A673 (cell line): ENCODE results near the gene ZNFX1. TPM values are rescaled to one million over a fixed set of nuclear protein-coding genes. Genes with fewer than 3 reads are reported as not detected.
"Not testable (repeated sequence)": the region's sequence is repeated elsewhere in the genome, so short reads cannot be mapped to it uniquely, and the experiment has no call there.

ENCODE experiments used
- BruUV-seq: library from RNA; stranded (reverse); fragments of 400-500 nt; replicated peaks from 2 replicates; lab custom pipeline; 2021; lab: Mats Ljungman, UMichigan
- CTCF ChIA-PET: fragments of 300-600 bp; sonication (Branson Sonifier 250); formaldehyde crosslinking; loops from one replicate; lab custom pipeline; 2022; ENCODE audit warnings: antibody characterized with exemption; lab: Charles Lee
- POLR2A ChIA-PET: fragments of 300-600 bp; sonication (Branson Sonifier 250); formaldehyde crosslinking; loops from one replicate; lab custom pipeline; 2022; ENCODE audit warnings: antibody characterized with exemption; ENCODE audit not compliant: low non-redundant PET; lab: Charles Lee
- DNase-seq: peaks from one replicate; pipeline ENCODE4 v3.0.0-alpha.2; 2015; ENCODE audit warnings: low spot score
- H3K27ac ChIP-seq: fragments of 200-600 bp; sonication (generic); 2 replicates; pipeline ENCODE4 v1.5.1; 2016; ENCODE audit warnings: mixed run types, low read depth, mild to moderate bottlenecking, mixed read lengths, antibody characterized with exemption, low read length; ENCODE audit not compliant: poor library complexity, severe bottlenecking
- H3K27me3 ChIP-seq: fragments of 200-600 bp; sonication (generic); replicated peaks from 2 replicates; pipeline ENCODE4 v1.6.1; 2017; ENCODE audit warnings: mixed run types, low read depth, mild to moderate bottlenecking, mixed read lengths, antibody characterized with exemption, low read length; ENCODE audit not compliant: insufficient read depth, poor library complexity
- H3K36me3 ChIP-seq: fragments of 200-600 bp; sonication (generic); 2 replicates; pipeline ENCODE4 v1.6.1; 2016; ENCODE audit warnings: mixed run types, mild to moderate bottlenecking, mixed read lengths, antibody characterized with exemption, low read length; ENCODE audit not compliant: insufficient read depth, poor library complexity, severe bottlenecking
- H3K4me1 ChIP-seq: fragments of 200-600 bp; sonication (generic); 2 replicates; pipeline ENCODE4 v1.6.1; 2017; ENCODE audit warnings: mixed run types, mild to moderate bottlenecking, mixed read lengths, antibody characterized with exemption, low read length; ENCODE audit not compliant: insufficient read depth, poor library complexity, severe bottlenecking
- H3K4me3 ChIP-seq: fragments of 200-600 bp; sonication (generic); 2 replicates; pipeline ENCODE4 v1.5.1; 2016; ENCODE audit warnings: low read depth, mixed run types, mild to moderate bottlenecking, mixed read lengths, low read length; ENCODE audit not compliant: poor library complexity, severe bottlenecking
- H3K9me3 ChIP-seq: fragments of 200-600 bp; sonication (generic); 2 replicates; pipeline ENCODE4 v1.6.1; 2016; ENCODE audit warnings: mixed run types, low read depth, mild to moderate bottlenecking, mixed read lengths, antibody characterized with exemption, low read length; ENCODE audit not compliant: poor library complexity, severe bottlenecking
- EZH2 ChIP-seq: fragments of 200-600 bp; sonication (generic); IDR thresholded peaks from 2 replicates; pipeline ENCODE4 v1.6.1; 2017; ENCODE audit warnings: borderline replicate concordance, low read depth, mild to moderate bottlenecking, mixed read lengths, antibody characterized with exemption, low read length; ENCODE audit not compliant: poor library complexity, severe bottlenecking
- intact Hi-C: fragments of 100-400 bp; cut with micrococcal nuclease; formaldehyde crosslinking; loops from one replicate; pipeline ENCODE4 v1.10.0; 2022; ENCODE audit not compliant: unreplicated experiment
- total RNA-seq: library from RNA; stranded (reverse); gene quantifications from 2 replicates; pipeline ENCODE4 v1.2.3, GENCODE V29; 2021
- TF ChIP-seq, protein P1 (sequence below): fragments of 300-800, 200-600 bp; sonication (generic); conservative IDR thresholded peaks from 2 replicates; pipeline ENCODE4 v1.5.1; 2017; ENCODE audit warnings: low read depth, mild to moderate bottlenecking, antibody characterized with exemption, low read length, moderate library complexity, mixed read lengths

The ZNFX1 gene
- total RNA-seq, 1 experiment from 2014 or later, result 19.0 TPM

DNA sequence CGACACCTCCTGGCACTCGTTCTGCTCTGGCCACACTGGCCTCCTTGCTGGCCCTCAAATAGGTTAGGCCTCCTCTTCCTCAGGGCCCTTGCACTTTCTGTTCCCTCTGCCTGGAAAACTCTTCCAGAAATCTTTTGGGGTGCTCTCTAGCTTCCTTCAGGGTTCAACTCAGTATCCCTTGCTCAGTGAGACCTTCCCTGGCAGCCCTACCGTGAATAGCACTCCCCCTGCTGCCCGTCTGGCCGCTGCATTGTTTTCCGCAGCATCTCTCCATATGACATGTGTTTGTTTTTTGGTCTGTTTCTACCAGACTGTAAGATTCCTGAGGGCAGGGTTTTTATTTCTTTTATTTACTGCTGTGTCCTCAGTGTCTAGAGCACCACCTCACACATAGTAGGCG, 52.0 kb downstream of the ZNFX1 start:
- intact Hi-C loops, result no loop called here
- Histone ChIP-seq H3K4me3 (no peak overlapping the region), H3K4me1 (no peaks in the 10 kb centered on the region), H3K9me3 (no peaks in the 10 kb centered on the region), H3K27ac (no peak overlapping the region), H3K36me3 (peaks cover 71% of the 10 kb centered on the region), H3K27me3 (no peaks in the 10 kb centered on the region)
- CTCF ChIA-PET, result no interaction called here
- BruUV-seq, result no TSS peak
- DNase-seq, result no peak
- POLR2A ChIA-PET, result no interaction called here
- TF ChIP-seq EZH2, result no peak

- intact Hi-C loops, result no loop called here
- POLR2A ChIA-PET, result interaction anchor here (0.6 kb wide), 1 partner anchor 26 kb away, joined by 5 read pairs; no protein-coding TSS in a partner anchor
- Histone ChIP-seq H3K4me1 (peaks cover 13% of the 10 kb centered on the region), H3K9me3 (no peaks in the 10 kb centered on the region), H3K4me3 (peak overlapping the region; percentile 75), H3K36me3 (peaks cover 31% of the 10 kb centered on the region), H3K27me3 (no peaks in the 10 kb centered on the region), H3K27ac (peak overlapping the region; percentile 79)
- BruUV-seq, result no TSS peak
- CTCF ChIA-PET, result no interaction called here
- TF ChIP-seq, protein P1, sequence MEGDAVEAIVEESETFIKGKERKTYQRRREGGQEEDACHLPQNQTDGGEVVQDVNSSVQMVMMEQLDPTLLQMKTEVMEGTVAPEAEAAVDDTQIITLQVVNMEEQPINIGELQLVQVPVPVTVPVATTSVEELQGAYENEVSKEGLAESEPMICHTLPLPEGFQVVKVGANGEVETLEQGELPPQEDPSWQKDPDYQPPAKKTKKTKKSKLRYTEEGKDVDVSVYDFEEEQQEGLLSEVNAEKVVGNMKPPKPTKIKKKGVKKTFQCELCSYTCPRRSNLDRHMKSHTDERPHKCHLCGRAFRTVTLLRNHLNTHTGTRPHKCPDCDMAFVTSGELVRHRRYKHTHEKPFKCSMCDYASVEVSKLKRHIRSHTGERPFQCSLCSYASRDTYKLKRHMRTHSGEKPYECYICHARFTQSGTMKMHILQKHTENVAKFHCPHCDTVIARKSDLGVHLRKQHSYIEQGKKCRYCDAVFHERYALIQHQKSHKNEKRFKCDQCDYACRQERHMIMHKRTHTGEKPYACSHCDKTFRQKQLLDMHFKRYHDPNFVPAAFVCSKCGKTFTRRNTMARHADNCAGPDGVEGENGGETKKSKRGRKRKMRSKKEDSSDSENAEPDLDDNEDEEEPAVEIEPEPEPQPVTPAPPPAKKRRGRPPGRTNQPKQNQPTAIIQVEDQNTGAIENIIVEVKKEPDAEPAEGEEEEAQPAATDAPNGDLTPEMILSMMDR, result no peak
- no peak for TF ChIP-seq EZH2
- DNase-seq, result no peak
Observed at GRCh38 chr20:49219924-49220831, 57.7 kb downstream of the ZNFX1 start.

DNA sequence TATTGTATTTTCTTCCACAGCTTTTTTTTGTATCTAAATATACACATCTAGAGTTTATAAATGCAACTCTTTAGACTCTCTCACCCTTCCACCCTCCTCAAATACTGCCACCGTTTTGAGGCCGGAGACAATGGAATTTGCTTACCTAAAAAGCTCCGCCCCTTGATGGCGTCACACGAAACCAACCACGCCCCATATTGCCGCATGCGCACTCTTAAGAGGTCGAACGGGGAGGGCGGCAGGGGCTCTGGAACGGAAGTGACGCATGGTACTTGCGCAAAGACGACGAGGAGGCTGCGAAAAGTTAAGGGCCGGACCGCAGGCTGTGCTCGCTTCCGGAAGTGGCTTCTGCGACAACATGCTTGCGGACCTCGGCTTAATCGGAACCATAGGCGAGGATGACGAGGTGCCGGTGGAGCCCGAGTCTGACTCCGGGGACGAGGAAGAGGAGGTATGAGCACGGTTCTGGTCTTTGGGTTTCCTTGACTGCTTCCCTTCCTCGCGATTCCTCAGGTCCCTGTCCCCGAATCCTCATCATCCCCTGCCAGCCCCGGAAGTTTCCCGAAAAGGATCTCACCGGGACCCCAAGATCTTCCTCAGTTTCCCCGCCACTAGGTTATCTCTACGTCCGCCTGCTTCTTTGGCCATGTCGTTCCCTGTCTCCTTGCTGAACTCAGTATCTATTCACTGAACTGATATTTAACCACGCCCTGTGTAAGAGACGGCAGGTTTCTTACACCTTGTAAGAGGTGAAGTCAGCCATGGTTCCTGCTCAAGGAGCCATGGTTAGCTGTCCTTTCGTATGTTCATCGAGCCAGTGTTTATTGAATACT, 58.5 kb downstream of the ZNFX1 start, which contains the start of gene DDX27:
Gene DDX27 (plus strand): TSS at position 326 of the 833 bp plus-strand sequence. CDS start 33 bp downstream, at position 359.
- TSS peak; percentile 78 for BruUV-seq
- H3K4me3 ChIP-seq, result peak within 1 kb of the TSS; percentile 75
- DNase-seq, result peak; percentile 99
- intact Hi-C loops, result no loop called here
- TF ChIP-seq, protein P1, result no peak
- TF ChIP-seq EZH2, result no peak
- H3K4me1 ChIP-seq, result peaks cover 13% of the 10 kb centered on the region
- no peaks in the 10 kb centered on the region for H3K9me3 ChIP-seq
- CTCF ChIA-PET, result interaction anchor here (0.6 to 0.8 kb wide), 7 partner anchors 14 to 696 kb away, joined by 3 to 14 read pairs (median 6); partner anchors contain the start of gene SPATA2
- peaks cover 22% of the 10 kb centered on the region for H3K36me3 ChIP-seq
- POLR2A ChIA-PET, result interaction anchor here (0.5 to 0.7 kb wide), 4 partner anchors 27 to 331 kb away, joined by 5 to 13 read pairs (median 8); no protein-coding TSS in a partner anchor
- H3K27me3 ChIP-seq, result no peaks in the 10 kb centered on the region
- H3K27ac ChIP-seq, result peak within 1 kb of the TSS; percentile 79

GRCh38 chr20:49218739-49219090, 59.1 kb downstream of the ZNFX1 start:
- H3K9me3 ChIP-seq, DNase-seq, H3K27me3 ChIP-seq, intact Hi-C loops: not testable (repeated sequence)
- Histone ChIP-seq H3K4me3 (peak overlapping the region; percentile 75), H3K27ac (peak overlapping the region; percentile 79), H3K36me3 (peaks cover 16% of the 10 kb centered on the region), H3K4me1 (peaks cover 13% of the 10 kb centered on the region)
- ChIA-PET POLR2A (interaction anchor here (0.5 to 0.7 kb wide), 3 partner anchors 42 to 331 kb away, joined by 5 to 13 read pairs (median 11); no protein-coding TSS in a partner anchor), CTCF (interaction anchor here (0.6 to 0.8 kb wide), 5 partner anchors 82 to 323 kb away, joined by 3 to 14 read pairs (median 6); no protein-coding TSS in a partner anchor)
- TSS peak; percentile 100 for BruUV-seq
